ENCODE data around the gene ZFYVE27.

The ZFYVE27 gene

DNA sequence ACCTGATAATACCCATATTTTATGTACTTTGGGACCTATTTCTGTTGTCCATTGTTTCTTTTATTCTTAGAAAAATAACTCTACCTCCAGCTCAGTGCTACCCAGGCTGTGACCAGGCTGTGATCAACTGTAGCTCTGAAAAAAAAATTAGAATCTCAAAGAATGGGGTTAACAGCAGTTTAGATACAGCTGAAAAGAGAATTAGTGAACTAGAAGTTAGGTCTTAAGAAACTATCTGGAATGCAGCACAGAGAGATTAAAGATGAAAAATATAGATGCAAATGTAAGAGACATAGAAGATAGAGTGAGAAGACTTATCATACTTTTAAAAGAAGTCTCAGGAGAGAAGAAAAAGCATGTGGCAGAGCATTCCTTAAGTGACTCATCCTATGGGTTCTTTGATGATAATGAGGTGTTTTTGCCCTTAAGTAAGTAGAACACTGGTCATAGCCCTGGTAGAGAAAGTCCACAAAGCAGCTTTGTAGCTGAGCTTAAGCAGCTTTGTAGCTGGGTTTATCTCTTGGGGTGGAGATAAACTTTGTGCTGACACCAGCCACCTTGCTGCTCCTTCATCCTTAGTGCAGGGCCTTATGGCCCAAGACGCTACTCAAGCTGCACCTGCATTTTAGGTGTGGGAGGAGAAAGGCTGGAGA lies 62.2 kb downstream of the ZFYVE27 start:
- DNase-seq: no peak

DNA sequence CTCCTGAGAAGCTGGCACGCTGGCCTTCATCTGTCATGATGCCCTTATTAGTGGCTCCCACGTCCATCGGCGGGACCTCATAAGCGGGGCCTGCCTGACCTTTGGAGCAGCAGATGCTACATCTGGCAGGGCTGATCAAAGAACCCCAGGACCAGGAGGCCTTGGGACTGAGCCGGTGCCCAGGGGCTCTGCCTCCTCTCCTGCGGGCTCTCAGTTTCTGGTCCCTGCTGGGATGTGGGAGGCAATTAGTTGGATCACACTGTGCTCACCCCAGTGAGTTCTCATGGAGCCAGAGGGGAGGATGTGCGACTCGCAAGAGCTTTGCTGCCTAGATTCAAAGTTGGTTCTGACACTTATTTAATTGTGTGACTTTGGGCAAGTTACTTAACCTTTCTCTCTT lies 63.5 kb downstream of the ZFYVE27 start:
- no peak for DNase-seq

GRCh38 chr10:97801422-97801821 lies 64.5 kb downstream of the ZFYVE27 start:
- no peak for DNase-seq

DNA sequence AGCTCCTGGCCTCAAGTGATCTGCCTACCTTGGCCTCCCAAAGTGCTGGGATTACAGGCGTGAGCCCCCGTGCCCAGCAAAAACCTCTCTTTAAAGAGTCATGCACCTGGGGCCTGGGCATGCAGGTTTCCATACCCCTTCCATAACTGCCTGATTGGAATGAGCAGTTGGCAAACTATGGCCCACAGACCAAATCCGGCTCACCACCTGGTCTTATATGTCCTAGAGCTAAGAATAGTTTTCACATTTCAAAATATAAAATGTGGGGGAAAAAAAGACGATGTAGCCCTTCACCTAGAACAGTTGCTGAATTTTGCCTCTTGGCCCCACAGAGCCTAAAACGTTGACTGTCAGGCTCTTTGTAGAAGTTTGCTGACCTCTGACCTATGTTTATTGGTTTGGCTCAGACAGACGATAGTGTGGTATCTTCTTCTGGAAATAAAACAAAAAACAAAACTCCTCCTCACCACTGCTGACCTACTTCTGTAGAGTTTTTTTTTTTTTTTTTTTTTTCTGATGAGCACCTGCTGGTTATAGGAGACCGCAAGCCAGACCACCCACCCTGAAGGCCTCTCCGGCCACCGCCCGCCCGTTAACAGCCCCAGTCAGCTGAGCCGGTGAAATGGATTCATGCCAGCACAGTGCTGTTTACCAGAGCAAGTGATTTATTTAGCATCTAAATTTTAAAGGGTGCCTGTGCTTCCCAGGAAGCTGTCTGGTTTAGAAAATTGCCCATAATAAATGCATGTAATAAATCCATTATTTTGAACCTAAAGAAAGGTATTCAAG lies 68.4 kb downstream of the ZFYVE27 start:
- DNase-seq: no peak

- no peak for DNase-seq
Measured at GRCh38 chr10:97805949-97806348, 69.0 kb downstream of the ZFYVE27 start.

GRCh38 chr10:97810446-97810845 lies 73.5 kb downstream of the ZFYVE27 start:
- no peak for DNase-seq

Measured in stimulated activated CD4-positive, alpha-beta T cell treated with anti-CD3 and anti-CD28 coated beads, Interleukin-15, amount 100 ng/mL, for 24 hours (primary cell).